Measurements from ENCODE around the gene KRT40. TPM values are rescaled to one million over a fixed set of nuclear protein-coding genes. Genes with fewer than 3 reads are reported as not detected.

KRT40 gene
- total and polyA plus RNA-seq, 9 of the 15 experiments (the other 6 are each of a cell fraction or from before 2014, with no cell fraction given), result not detected

GRCh38 chr17:40966848-40967247, 17.3 kb downstream of the KRT40 start, which contains the start of gene KRT39 (continued):
- TF ChIP-seq CTCF (IDR thresholded peaks at IDR 0.05 in 2 of 3, conservative IDR thresholded peaks at IDR 0.05 in 1 of 3; ENCODE audit: insufficient read depth in 2 of 3, low read depth in 1 of 3, low read length in 3 of 3), result no peak

- FAIRE-seq (peak; percentile 82), ATAC-seq (peak; percentile 68; the same call in 2 of the 3 replicates), DNase-seq (ENCODE audit: extremely low read depth in 1 of 4, low spot score in 3 of 4) (peak; percentile 27 to 42 (median 40))
- Histone ChIP-seq H3K4me3 (no peak overlapping the region), H4K20me1 (replicated peaks; ENCODE audit: control insufficient read depth, insufficient read depth, low read length) (no peaks in the 10 kb centered on the region), H3K27me3 (ENCODE audit: control insufficient read depth in 2 of 2, insufficient read depth in 2 of 2, low read length in 2 of 2) (peaks cover 0 to 6% of the 10 kb centered on the region in 2 experiments; a peak in 3 of 5 replicates), H3K9me3 (replicated peaks; ENCODE audit: control insufficient read depth, insufficient read depth, low read depth, low read length) (no peaks in the 10 kb centered on the region), H3K4me1 (replicated peaks in 1 of 2; ENCODE audit: control insufficient read depth in 2 of 2, insufficient read depth in 2 of 2, low read length in 2 of 2) (no peaks in the 10 kb centered on the region), H3K27ac (ENCODE audit: extremely low read depth, low read depth, low read length) (no peak overlapping the region), H3K4me2 (ENCODE audit: insufficient read depth, low read length) (peak overlapping the region; percentile 6; the same call in 1 of the 2 replicates), H3K79me2 (ENCODE audit: control insufficient read depth, insufficient read depth, low read length) (no peaks in the 10 kb centered on the region), H3K36me3 (ENCODE audit: control insufficient read depth, insufficient read depth, low read length) (no peaks in the 10 kb centered on the region), H2AFZ (ENCODE audit: low read depth, low read length) (peak overlapping the region; percentile 34; the same call in 1 of the 2 replicates), H3K9me1 (ENCODE audit: control insufficient read depth, insufficient read depth, low read length) (no peaks in the 10 kb centered on the region), H3K9ac (ENCODE audit: insufficient read depth in 1 of 2, low read depth in 2 of 2, low read length in 2 of 2) (no peak overlapping the region)
- 0% methylated on average over 1 of the region's 1 CpG for WGBS (ENCODE audit: insufficient coverage, low coverage, missing lambda C conversion rate)
- TF ChIP-seq RAD21 (CRISPR knock-in tag; conservative IDR thresholded peaks at IDR 0.05 in 1 of 2, IDR thresholded peaks at IDR 0.05 in 1 of 2) (peak in 1 of 2 experiments; percentile 19; a peak in 1 of 4 replicates), ATF1 (CRISPR knock-in tag; IDR thresholded peaks at IDR 0.05) (no peak), ATF1 (tag; IDR thresholded peaks at IDR 0.05) (no peak), ZNF551 (CRISPR knock-in tag; IDR thresholded peaks at IDR 0.05) (no peak), CTCF (IDR thresholded peaks at IDR 0.05 in 2 of 3, conservative IDR thresholded peaks at IDR 0.05 in 1 of 3; ENCODE audit: insufficient read depth in 2 of 3, low read depth in 1 of 3, low read length in 3 of 3) (peak in 2 of 3 experiments; percentile 60 to 65; a peak in 4 of 6 replicates)
- ChIA-PET POLR2A (interaction anchor here (1.0 kb wide), 1 partner anchor 9 kb away, joined by 4 read pairs; no protein-coding TSS in a partner anchor), CTCF (ENCODE audit: low intra/inter-chr PET ratio) (no interaction called here)
- BruUV-seq (replicated peaks), result no TSS peak
- in situ Hi-C loops (cut with MboI), result no loop called here
- intact Hi-C loops (cut with micrococcal nuclease), result no loop called here
Measured at GRCh38 chr17:40963838-40964237, 20.3 kb downstream of the KRT40 start.

All from K562 (cell line).